GM21390 (cell line): ENCODE results near the gene CCDC169.
"Not testable (repeated sequence)": the region's sequence is repeated elsewhere in the genome, so short reads cannot be mapped to it uniquely, and the experiment has no call there.

Source experiments
- ATAC-seq: cut with Tn5 transposase; IDR thresholded peaks from one replicate; pipeline ENCODE4 v1.9.1; 2021; ENCODE audit not compliant: unreplicated experiment

Gene CCDC169

DNA sequence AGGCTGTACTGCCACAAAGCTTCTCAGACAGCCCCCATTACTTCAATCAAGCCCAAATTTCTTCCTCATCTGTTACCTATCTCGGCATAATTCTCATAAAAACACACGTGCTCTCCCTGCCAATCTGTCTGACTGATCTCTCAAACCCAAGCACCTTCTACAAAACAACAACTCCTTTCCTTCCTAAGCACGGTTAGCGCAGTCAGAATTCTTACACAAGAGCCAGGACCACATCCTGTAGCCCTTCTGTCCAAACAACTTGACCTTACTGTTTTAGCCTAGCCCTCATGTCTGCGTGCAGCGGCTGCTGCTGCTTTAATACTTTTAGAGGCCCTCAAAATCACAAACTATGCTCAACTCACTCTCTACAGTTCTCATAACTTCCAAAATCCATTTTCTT lies 22.2 kb upstream of the CCDC169 start:
- not testable (repeated sequence) for ATAC-seq

DNA sequence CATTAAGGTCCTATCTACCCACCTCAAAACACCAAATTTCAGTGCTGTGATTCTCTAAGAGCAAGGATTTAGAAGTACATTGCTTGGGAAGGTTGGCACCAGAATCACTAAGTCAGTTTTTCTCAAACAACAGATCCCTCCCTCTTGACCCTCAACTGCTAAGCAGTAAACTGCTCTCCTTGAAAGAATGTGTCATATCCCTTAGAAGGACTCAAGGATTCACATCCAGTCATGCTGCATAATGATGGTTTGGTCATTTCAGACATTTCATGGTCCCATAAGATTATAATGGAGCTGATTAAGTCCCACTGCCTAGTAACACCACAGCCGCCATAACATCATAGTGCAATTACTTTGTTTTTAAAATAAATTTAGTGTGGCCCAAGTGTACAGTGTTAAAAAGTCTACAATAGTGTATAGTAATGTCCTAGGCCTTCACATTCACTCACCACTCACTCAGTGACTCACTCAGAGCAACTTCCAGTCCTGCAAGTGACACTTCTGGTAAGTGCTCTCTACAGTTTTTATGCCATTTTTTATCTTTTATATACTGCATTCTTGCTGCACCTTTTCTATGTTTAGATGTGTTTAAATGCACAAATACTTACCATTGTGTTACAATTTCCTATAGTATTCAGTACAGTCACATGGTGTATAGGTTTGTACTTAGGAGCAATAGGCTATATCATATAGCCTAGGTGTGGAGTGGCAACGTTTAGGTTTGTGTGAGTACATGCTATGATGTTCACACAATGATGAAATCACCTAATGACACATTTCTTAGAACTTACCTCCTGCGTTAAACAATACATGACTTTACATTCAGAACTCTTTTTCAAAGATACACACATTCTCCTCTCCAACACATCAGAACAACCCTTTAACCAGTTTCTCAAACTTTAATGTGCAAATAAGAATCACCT lies 15.7 kb upstream of the CCDC169 start:
- ATAC-seq, result no peak

DNA sequence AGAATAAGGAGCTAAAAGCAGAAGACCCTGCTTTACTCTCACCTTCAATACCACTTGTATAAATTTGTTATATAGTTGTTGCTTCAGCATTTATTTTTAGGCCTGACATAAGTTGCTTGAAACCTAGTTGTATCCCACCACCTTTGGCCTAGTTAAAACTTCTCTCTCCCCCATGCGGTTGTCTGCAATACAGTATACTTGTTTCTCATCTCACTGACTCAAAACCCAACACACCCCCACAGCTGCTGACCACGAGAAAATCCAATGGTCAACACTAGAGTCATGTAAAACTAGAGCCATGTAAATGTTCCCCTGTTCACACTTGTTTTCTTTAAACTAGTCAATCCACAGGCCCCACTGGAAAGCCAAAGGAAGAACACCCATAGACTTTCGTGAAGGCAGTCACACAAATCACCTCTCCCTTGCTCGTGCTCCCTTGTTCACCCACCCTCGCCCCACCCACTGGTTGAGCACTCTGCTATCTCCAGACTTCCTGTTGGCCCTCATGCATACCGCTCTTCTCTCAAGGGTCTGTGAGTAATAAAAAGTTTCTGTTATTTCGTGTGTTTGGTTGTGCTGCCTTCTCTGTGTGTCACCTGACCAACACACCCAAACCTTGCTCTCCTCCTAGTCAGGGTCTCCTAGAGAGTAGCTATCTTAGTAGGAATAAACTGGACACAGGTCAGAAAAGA lies 12.9 kb upstream of the CCDC169 start:
- ATAC-seq, result no peak

DNA sequence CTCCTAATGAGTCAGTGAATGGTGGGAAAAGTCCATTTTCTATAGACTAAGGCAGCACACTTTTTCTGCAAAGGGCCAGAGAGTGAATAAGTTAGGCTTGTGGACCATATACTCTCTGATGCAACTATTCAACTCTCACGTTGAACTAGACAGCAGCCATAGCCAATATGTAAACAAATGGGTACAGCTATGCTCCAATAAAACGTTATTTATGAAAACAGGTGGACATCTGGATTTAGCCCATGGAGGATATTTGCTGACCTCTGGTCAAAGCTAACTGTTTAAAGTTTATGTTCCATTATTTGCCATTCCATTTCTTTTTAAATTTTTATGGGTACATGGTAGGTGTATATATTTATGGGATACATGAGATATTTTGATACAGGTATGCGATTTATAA lies 4.7 kb upstream of the CCDC169 start:
- ATAC-seq, result no peak

DNA sequence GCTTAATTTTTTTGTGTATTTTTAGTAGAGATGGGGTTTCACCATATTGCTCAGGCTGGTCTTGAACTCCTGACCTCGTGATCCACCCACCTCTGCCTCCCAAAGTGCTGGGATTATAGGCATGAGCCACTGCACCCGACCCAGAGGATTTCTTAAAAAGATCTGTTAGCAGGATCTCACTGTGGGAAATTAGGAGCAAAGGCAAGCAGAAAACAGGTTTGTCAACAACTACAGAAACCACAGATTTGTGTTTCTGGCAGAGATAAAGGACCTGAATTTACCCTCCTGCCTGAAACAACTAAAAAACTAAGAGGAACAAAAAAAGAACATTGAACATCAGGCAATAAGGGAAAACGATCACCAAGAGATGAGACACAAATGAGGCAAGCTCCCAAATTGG lies 1.9 kb upstream of the CCDC169 start:
- not testable (repeated sequence) for ATAC-seq

DNA sequence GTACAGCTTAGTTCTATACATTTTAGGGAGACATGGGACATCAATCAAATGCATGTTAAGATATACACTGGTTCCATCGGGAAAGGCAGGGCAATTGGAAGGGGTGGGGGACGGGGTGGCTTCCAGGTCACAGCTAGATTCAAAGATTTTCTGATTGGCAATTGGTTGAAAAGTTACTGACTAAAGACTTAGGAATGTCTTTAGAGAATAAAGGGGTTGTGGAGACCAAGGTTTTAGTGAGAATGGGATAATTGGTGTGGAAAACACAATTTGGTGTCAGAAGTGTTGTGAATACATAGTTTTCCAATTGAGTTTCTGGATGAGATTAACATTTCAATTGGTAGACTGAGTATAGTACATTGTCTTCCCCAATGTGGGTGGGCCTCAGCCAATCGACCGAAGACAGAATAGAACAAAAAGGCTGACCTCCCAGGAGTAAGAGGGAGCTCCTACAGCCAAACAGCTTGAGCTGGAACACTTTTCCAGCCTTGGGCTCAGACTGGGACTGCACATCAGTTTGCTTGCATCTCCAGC lies 988 bp upstream of the CCDC169 start:
- ATAC-seq, result no peak

DNA sequence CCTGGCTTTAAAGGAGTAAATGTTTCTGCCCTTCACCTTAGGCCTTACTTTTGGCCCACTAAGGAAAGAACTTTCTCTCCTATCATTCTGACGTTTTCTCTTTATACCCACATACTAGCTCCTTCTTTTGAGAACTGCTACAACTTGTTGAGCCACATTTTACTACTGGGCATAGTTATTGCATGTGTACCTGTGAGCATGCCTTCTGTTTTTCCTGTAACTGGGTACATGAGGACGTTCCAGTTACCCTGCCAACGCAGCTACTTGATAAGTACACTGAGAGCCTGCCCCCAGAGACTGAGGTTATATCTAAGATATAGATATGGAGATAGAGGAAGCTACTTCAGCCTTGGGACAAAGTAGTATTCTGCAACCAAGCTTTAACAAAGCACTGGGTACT lies 3.5 kb downstream of the CCDC169 start:
- ATAC-seq, result no peak

DNA sequence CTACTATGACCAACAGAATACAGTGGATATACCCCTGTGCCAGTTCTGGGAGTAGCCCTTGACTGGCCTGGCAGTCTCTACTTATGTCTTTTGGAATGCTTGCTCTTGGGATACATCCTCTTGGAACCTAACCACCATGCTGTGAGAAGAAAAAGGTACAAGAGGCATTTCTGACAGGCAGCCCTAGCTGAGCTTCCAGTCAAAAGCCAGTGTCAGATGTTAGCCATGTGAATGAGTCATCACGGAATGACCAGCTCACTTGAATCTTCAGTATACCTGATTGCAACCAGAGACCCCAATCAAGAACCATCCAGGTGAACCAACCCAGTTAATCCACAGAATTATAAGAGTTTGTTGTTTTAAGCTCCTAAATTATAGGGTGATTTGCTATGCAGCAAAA lies 4.1 kb downstream of the CCDC169 start:
- no peak for ATAC-seq

DNA sequence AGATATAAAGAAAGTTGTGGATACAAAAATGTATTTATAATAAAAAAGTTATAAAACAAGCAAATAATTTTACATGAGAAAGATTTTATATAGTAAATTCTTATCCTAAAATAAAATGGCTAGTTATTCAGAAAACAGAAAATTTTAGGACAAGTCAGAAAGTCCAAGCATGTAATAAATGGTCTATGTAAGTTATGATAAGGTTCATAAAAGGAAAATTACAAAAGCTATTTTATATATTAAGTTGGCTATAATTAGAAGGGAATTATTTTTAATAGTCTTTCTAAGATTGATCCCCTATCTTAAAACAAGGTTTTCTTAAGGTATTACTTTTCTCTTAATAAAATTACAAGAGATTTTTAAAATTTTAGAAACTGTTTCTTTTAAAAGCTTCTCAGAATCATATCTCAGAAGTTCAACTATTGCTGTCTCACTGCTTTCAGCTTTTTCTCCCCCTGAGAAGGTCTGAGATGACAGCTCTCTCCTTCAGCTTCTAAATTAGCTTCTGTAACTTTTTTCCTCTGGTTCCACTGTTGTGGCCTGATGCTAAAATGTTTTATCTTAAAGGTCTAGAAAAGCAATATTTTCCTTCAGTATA lies 8.7 kb downstream of the CCDC169 start:
- no peak for ATAC-seq

DNA sequence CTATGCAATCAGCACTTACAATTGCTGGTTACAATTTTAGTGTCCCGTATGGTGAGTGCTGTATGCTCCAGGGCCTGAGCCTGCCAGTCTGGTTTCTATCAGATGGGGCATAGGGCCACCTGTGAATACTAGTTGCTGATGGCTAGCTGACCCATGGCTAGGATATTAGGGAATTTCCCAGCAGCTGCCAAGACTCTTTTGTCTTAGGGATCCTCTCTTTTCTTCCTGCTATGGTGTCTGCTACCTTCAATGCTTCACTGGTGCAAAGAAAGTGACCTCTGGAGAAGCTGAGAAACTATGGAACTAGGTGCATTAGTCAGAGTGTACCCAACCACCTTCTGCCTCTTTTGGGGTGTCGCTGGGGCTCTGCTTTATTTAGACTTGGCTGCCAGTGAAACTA lies 11.6 kb downstream of the CCDC169 start:
- no peak for ATAC-seq

DNA sequence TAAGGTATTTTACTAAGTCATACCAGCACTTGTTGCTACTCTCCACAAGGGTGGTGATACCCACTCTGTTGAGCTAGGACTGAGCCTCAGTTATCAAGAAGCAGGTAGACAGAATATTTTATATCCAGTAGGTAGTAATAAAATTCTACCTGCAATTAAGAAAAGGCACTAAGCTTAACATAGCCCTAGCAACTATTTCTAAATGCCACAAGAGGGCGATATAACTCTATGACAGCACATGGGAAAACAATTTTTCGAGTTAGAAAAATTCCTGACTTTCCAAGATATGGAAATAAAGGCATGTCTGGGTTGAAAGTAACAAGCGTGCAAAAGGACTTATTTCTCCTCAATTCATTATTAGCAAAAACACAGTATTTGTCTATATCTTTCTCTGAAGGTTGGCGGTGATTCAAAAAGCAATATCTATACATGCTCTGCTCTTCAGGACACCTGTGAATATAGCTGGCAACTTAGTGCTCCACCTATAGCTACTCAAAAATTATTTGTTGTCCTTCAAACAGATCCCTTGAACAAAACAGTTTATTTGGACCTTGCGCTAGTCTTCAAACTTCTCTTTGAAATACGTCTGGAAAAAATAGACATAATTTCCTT lies 14.7 kb downstream of the CCDC169 start:
- no peak for ATAC-seq

DNA sequence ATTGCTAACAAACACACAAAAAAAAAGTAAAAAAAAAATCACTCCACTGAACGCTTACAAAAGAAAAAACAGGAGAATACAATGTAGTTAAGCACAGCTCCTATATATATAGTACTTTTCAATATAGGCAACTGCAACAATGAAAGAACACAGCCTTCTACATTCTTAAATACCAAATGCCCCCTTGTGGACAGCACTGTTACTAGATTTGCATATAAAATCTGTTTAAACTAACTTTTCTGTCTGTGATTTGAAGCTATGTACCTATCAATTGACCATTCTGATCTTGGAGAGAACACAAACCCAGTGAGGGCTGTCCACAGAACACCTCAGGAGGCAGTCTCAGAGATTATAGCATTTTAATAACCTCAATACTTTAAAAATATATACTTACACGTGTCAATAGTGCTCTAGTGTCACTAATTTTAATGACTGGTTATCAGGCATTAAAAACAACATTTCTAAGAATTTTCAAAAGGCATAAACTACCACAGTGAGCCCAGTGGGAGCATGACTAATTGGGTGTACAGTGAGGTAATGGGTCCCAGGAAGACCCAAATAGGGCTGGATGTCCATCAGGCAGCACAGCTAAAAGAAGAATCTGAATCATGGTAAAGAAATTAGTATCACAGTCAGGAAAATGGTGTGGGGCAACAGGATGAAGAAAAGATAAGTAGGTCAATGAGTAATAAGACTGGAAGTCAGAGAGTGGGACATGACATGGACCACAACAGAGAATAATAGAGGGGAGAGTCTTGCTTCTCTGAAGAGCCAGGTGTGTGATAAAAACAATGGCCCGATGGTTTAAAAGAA lies 22.2 kb downstream of the CCDC169 start:
- no peak for ATAC-seq

DNA sequence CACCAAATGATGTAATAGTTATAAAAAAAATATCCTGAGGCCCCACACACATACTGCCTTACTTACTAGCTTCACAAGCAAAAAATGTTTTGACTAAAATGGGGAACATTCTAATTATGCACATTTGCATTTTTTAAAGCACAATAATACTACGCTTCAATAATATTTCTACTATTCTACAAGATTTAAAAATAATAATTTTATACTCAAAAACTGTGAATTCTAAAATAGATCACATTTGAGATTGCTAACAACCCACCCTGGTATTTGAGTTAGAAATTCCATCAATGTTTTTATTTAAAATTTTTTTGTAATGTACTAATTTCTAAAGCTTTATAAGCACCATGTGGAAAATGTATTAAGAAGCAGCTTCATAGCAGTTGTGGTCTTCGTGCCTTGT lies 24.2 kb downstream of the CCDC169 start:
- ATAC-seq, result no peak

DNA sequence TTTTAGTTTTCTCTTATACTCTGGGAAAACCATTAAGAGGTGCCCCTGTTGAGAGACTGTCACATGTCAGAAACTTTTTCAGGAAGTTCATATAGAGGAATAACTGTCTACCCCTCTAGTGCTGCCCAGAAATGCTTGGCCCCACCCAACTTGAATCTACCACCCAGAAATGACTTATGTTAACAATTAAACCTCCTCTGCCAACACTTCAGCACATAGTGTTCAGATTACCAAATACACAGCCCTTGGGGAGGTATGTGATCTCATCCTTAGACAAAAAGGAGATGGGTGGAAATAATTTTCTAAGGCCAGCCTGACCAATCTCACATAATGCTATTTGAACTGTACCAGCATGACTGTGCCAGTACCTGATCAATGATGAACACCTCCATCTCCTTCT lies 35.6 kb downstream of the CCDC169 start:
- no peak for ATAC-seq

DNA sequence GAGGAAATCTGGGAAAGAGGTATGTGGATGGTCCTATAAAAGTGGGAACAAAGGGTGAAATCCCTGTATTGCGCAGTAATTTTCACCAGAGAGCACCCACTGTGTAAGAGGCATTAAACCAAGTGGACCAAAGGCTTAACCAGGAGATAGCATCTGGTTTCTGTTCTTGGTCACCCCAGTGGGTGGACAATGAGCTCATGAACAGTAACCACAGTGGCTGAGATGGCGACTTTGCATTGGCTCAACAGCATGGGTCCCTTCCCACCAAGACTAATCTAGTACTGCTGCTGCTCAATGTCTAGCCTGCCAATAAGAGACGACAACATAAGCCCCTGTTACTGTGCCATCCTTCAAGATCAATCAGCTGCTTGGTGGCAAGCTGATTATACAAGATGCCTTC lies 36.6 kb downstream of the CCDC169 start:
- ATAC-seq, result no peak

DNA sequence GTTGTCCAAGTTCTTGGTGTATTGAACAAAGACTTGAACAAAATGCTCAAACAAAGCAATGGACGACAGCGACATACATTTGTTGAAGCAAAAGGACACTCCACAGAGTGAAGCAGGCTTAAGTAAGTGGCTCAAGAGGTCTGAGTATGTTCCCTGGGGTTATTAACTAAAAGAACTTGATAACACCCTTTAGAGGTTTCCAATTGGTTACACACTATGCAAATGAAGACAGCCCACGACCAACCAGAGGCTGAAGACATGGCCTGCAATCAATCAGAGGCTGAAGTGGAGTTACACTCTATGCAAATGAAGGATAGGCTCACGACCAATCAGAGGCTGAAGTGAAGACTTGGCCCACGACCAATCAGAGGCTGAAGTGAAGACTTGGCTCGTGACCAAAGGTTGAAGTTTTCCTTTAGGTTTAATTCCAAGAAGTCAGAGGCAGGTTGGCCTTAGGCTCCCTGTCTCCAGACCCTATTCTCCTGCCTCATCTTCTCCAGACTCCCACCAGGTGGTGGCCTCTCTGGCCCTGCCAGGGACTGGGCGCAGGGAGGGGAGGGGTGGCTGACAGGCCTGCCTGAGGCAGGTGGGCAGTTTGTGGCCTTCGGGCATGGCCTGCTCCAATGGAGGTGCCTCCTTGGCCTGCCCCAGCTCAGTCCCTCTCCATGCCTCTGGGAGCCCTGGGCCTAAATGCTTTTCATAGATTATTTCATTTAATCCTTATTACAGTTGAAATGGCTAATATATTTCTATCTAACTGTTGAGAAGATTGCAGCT lies 38.1 kb downstream of the CCDC169 start:
- no peak for ATAC-seq

DNA sequence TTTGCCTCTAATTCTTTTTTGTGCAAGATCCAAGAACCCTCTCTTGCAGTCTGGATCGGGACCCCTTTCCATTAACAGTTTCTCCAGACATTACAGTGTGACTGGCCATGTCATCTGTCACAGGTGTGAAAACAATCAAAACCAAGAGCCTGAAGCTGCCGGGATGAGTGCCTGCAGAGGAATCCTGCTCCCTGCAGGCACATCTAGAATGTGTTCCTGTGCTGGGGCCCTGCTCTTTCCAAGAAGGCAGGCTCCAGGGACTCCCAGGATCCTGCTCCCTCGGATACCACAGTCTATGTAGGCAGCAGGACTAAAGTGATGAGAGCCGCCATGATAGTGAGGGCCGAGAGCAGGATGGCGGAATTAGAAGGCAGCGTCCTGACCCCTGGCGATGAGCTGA lies 38.8 kb downstream of the CCDC169 start:
- no peak for ATAC-seq

DNA sequence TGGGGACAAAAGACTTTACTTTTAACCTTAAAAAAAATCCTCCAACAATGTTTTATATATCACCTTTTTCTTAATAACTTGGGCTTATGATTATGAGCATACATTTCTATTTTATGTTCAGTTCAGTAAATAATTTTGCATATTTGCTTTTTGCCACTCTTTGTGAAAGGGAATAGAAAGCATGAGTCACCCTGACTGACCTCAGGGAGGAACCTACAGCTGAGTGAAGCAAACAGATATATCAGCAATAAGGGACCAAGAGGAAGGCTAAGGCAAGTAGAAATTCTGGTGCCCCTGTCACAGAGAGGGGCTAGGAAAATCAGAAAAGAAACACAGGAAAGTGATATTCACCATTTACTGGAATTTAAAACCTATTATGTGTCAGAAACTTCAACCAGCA lies 46.1 kb downstream of the CCDC169 start:
- ATAC-seq, result peak; percentile 65

DNA sequence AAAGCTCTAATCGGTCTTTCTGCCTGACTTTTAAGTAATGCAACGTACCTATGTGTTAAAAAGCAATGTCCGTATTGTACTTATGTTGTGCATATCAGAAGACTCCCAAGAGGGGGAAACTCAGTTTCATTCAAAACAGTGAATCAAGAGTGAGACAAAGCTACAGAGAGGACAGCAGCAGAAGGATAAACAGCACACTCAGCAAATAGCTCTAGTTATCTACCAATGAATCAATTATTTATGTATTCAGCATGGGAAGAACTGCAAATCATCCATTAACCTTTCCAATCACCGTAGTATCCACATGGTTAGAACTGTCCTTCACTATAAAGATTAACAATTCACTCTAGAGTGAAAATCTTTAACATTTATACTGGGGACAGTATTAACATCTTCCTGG lies 46.6 kb downstream of the CCDC169 start:
- ATAC-seq, result no peak

DNA sequence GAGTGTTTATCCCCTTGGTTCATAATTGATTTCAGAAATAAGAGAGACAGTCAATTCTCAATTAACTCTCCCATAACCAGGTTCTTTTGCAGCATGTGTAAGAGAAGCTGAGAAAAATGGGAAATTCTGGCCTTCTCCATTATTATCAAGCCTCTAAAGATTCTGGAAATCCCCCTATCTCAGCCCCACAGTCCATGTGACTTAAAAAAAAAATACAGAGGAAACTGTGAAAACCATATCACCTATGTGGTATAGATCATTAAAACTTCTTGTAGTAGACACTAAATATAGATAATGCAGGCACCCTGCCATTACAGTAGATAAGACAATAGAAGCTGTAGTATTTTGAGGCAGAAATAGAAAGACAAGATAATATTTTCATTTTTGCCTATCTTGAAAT lies 48.9 kb downstream of the CCDC169 start:
- ATAC-seq, result no peak
